ENCODE data around the gene CLIP2.

- TF ChIP-seq, protein P1, sequence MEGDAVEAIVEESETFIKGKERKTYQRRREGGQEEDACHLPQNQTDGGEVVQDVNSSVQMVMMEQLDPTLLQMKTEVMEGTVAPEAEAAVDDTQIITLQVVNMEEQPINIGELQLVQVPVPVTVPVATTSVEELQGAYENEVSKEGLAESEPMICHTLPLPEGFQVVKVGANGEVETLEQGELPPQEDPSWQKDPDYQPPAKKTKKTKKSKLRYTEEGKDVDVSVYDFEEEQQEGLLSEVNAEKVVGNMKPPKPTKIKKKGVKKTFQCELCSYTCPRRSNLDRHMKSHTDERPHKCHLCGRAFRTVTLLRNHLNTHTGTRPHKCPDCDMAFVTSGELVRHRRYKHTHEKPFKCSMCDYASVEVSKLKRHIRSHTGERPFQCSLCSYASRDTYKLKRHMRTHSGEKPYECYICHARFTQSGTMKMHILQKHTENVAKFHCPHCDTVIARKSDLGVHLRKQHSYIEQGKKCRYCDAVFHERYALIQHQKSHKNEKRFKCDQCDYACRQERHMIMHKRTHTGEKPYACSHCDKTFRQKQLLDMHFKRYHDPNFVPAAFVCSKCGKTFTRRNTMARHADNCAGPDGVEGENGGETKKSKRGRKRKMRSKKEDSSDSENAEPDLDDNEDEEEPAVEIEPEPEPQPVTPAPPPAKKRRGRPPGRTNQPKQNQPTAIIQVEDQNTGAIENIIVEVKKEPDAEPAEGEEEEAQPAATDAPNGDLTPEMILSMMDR (IDR thresholded peaks at IDR 0.05; ENCODE audit: poor library complexity, severe bottlenecking), result no peak
- TF ChIP-seq POLR2AphosphoS5 (IDR thresholded peaks at IDR 0.05), result no peak
- TF ChIP-seq SMC3 (conservative IDR thresholded peaks at IDR 0.05; ENCODE audit: poor library complexity), result no peak
Measured at GRCh38 chr7:74248156-74248555, 41.1 kb upstream of the CLIP2 start.

Measured in neural cell (in vitro differentiated cells).